Liver (tissue), 9 donors: Measurements from ENCODE around the gene DSCAML1. TPM values are rescaled to one million over a fixed set of nuclear protein-coding genes. Genes with fewer than 3 reads are reported as not detected.
A peak's percentile ranks its signal among the peaks of the same experiment; 100 is the strongest.

ENCODE experiments used
- DNase-seq: peaks from one replicate; pipeline ENCODE4 v3.0.0-alpha.2; 2017; ENCODE audit warnings: low spot score
- H3K27ac ChIP-seq, 2 donors: one replicate each; pipeline ENCODE4 v1.7.0; 2013; ENCODE audit warnings: inconsistent platforms in 2 of 2, low read length in 2 of 2, control low read depth in 1 of 2, low read depth in 1 of 2, mild to moderate bottlenecking in 1 of 2
- H3K27me3 ChIP-seq, 4 donors: one replicate each; pipeline versions ENCODE4 v1.6.1 to v1.7.0; 2013; ENCODE audit warnings: low read length in 3 of 4, inconsistent platforms in 1 of 4, mild to moderate bottlenecking in 1 of 4, moderate library complexity in 1 of 4; ENCODE audit not compliant: control insufficient read depth in 4 of 4, insufficient read depth in 4 of 4
- H3K36me3 ChIP-seq, 4 donors: one replicate each; pipeline versions ENCODE4 v1.6.1 to v1.7.0; 2013; ENCODE audit warnings: low read length in 3 of 4, mild to moderate bottlenecking in 3 of 4, low read depth in 1 of 4, moderate library complexity in 1 of 4; ENCODE audit not compliant: control insufficient read depth in 4 of 4, insufficient read depth in 3 of 4
- H3K4me1 ChIP-seq, 4 donors: one replicate each; pipeline versions ENCODE4 v1.6.1 to v1.7.0; 2013; ENCODE audit warnings: low read length in 3 of 4, mild to moderate bottlenecking in 3 of 4, moderate library complexity in 1 of 4; ENCODE audit not compliant: control insufficient read depth in 4 of 4, insufficient read depth in 4 of 4
- H3K4me3 ChIP-seq, 3 donors: one replicate each; pipeline versions ENCODE4 v1.6.1 to v1.7.0; 2013; ENCODE audit warnings: low read length in 3 of 3, control low read depth in 1 of 3, low read depth in 1 of 3, mild to moderate bottlenecking in 1 of 3
- H3K9ac ChIP-seq, 2 donors: one replicate each; pipeline ENCODE4 v1.7.0; 2013; ENCODE audit warnings: low read length in 2 of 2, mild to moderate bottlenecking in 2 of 2, moderate library complexity in 2 of 2, control low read depth in 1 of 2, low read depth in 1 of 2
- H3K9me3 ChIP-seq, 4 donors: one replicate each; pipeline versions ENCODE4 v1.6.1 to v1.7.0; 2013; ENCODE audit warnings: low read length in 3 of 4; ENCODE audit not compliant: control insufficient read depth in 4 of 4
- EGR1 ChIP-seq, 2 donors: IDR thresholded peaks; 2 replicates each; pipeline ENCODE4 v1.6.1; 2016 to 2018; ENCODE audit warnings: antibody characterized with exemption in 2 of 2, low read depth in 2 of 2
- FOXA1 ChIP-seq: IDR thresholded peaks from 2 replicates; pipeline ENCODE4 v1.6.1; 2016; ENCODE audit warnings: antibody characterized with exemption
- FOXA2 ChIP-seq: IDR thresholded peaks from 2 replicates; pipeline ENCODE4 v1.6.1; 2016; ENCODE audit warnings: antibody characterized with exemption
- HNF4A ChIP-seq, 2 donors: conservative IDR thresholded peaks; 2 replicates each; pipeline ENCODE4 v1.6.1; 2016; ENCODE audit warnings: antibody characterized with exemption in 2 of 2, mild to moderate bottlenecking in 2 of 2
- HNF4G ChIP-seq: IDR thresholded peaks from 2 replicates; pipeline ENCODE4 v1.6.1; 2016; ENCODE audit warnings: antibody characterized with exemption
- JUND ChIP-seq, 2 donors: IDR thresholded peaks; 2 replicates each; pipeline ENCODE4 v1.6.1; 2016; ENCODE audit warnings: antibody characterized with exemption in 2 of 2
- NR2F2 ChIP-seq: IDR thresholded peaks from 2 replicates; pipeline ENCODE4 v1.6.1; 2016; ENCODE audit warnings: antibody characterized with exemption
- RAD21 ChIP-seq, 2 donors: IDR thresholded peaks; 2 replicates each; pipeline ENCODE4 v1.6.1; 2016; ENCODE audit warnings: antibody characterized with exemption in 2 of 2, mild to moderate bottlenecking in 2 of 2
- RXRA ChIP-seq, 2 donors: IDR thresholded peaks; 2 replicates each; pipeline ENCODE4 v1.6.1; 2017 to 2018; ENCODE audit warnings: antibody characterized with exemption in 2 of 2, mild to moderate bottlenecking in 1 of 2
- TAF1 ChIP-seq: conservative IDR thresholded peaks from 2 replicates; pipeline ENCODE4 v1.6.1; 2016; ENCODE audit warnings: antibody characterized with exemption, mild to moderate bottlenecking
- YY1 ChIP-seq: IDR thresholded peaks from 2 replicates; pipeline ENCODE4 v1.6.1; 2016; ENCODE audit warnings: antibody characterized with exemption, mild to moderate bottlenecking
- WGBS: extraction: QIAGEN DNeasy Blood & Tissue Kit; methylation state at CpG from one replicate; pipeline ENCODE4 v1.1.7; 2013; 5-methylcytosine and 5-hydroxymethylcytosine counted together
- polyA plus RNA-seq, 2 donors: library from polyadenylated mRNA; stranded (reverse) in 1 of 2; unstranded in 1 of 2; fragments of 200-250 nt in 1 of 2; fragments of >200 nt in 1 of 2; fragmentation: Nextera tagmentation in 1 of 2; extraction: Ambion mirVana in 1 of 2; gene quantifications; one replicate each; pipeline versions ENCODE4 v1.2.1 to v1.2.3, GENCODE V29; 2013 to 2015
- total RNA-seq, 2 donors: library from RNA; depleted of rRNA; stranded (reverse); fragments of >200 nt; gene quantifications; one replicate each; pipeline ENCODE4 v1.2.3, GENCODE V29; 2014
- TF ChIP-seq, protein P1 (sequence below): IDR thresholded peaks from 2 replicates; pipeline ENCODE4 v1.6.1; 2016; ENCODE audit warnings: antibody characterized with exemption
- TF ChIP-seq, protein P2 (sequence below): IDR thresholded peaks from 2 replicates; pipeline ENCODE4 v1.6.1; 2016; ENCODE audit warnings: antibody characterized with exemption
- TF ChIP-seq, protein P3 (sequence below): IDR thresholded peaks from 2 replicates; pipeline ENCODE4 v1.6.1; 2016; ENCODE audit warnings: antibody characterized with exemption, mild to moderate bottlenecking
- donor health status: healthy.
- donor health status: healthy.
- donor health status: healthy.
- donor health status: healthy.
- donor health status: healthy.

Gene DSCAML1
- total and polyA plus RNA-seq, 4 donors, result 0.07 to 0.42 (median 0.20) TPM

DNA sequence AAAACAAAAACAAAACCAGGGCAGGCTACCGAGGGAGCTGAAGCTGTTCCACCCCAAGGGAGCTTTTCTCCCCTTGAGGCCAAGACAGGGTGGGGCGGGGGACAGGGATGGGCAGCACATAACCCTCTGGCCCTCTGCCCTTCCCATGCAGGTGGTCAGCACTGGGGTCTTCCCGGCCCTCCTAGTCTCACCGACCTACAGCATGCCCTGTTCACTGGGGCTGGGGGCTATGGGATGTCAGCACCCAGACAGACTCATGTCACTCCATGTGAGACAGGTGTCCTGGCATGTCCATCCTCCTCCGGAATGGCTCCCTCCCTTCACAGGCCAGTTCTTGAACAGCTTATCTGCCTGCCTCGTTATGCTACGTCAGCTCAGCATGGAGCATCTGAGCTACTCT lies 51.7 kb downstream of the DSCAML1 start:
- peaks cover 0 to 3% (median 2%) of the 10 kb centered on the region in 4 donors for H3K9me3 ChIP-seq
- no peak for DNase-seq
- no peak overlapping the region for H3K27ac ChIP-seq
- no peaks in the 10 kb centered on the region for H3K27me3 ChIP-seq
- peaks cover 0 to 7% (median 2%) of the 10 kb centered on the region in 4 donors for H3K4me1 ChIP-seq
- no peaks in the 10 kb centered on the region for H3K36me3 ChIP-seq
- TF ChIP-seq HNF4A (conservative IDR thresholded peaks at IDR 0.05) (no peak), FOXA2 (no peak), EGR1 (IDR thresholded peaks at IDR 0.05; ENCODE audit: low read depth in 2 of 2) (no peak), JUND (IDR thresholded peaks at IDR 0.05) (no peak), RXRA (IDR thresholded peaks at IDR 0.05) (no peak), YY1 (no peak), TAF1 (no peak)
- H3K9ac ChIP-seq, result no peak overlapping the region
- H3K4me3 ChIP-seq, result no peak overlapping the region
- WGBS, result 78% methylated on average over 7 of the region's 7 CpGs

DNA sequence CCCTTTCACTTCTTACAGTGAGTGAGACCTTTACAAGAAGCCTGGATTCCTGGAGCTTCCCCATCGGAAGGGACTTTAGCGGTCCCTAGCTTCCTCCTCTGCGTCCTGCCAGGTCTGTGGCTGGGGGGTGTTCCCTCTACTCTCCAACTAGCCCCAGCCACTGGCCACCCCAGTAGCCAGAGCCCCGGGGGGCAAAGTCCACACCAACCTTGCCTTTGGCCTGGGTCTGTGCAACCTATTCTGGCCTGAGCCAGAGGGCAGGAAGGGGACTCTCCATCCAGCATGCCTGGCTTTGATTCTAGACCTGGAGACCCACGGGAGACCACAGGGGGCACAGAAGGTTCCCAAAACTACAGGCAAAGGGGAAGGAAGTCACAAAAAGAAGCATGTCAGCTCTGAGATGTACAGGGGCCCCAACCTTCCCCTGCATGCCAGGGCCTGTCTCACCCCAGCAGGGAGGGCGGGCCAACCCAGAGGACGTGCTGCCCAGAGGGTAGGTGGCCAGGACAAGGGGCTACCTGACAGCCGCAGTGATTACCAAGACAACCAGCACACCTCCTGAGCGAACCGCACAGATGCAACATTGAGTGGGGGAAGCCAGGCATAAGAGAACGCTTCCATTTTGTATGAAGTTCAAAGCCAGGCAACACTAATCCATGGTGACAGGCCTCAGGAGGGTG lies 52.4 kb downstream of the DSCAML1 start:
- TF ChIP-seq HNF4A (conservative IDR thresholded peaks at IDR 0.05) (peak in 1 of 2 donors; percentile 24), RAD21 (IDR thresholded peaks at IDR 0.05) (no peak), JUND (IDR thresholded peaks at IDR 0.05) (no peak), FOXA1 (no peak), HNF4G (no peak), RXRA (IDR thresholded peaks at IDR 0.05) (no peak)
- TF ChIP-seq, protein P1, sequence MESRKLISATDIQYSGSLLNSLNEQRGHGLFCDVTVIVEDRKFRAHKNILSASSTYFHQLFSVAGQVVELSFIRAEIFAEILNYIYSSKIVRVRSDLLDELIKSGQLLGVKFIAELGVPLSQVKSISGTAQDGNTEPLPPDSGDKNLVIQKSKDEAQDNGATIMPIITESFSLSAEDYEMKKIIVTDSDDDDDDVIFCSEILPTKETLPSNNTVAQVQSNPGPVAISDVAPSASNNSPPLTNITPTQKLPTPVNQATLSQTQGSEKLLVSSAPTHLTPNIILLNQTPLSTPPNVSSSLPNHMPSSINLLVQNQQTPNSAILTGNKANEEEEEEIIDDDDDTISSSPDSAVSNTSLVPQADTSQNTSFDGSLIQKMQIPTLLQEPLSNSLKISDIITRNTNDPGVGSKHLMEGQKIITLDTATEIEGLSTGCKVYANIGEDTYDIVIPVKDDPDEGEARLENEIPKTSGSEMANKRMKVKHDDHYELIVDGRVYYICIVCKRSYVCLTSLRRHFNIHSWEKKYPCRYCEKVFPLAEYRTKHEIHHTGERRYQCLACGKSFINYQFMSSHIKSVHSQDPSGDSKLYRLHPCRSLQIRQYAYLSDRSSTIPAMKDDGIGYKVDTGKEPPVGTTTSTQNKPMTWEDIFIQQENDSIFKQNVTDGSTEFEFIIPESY, result no peak
- TF ChIP-seq, protein P2, sequence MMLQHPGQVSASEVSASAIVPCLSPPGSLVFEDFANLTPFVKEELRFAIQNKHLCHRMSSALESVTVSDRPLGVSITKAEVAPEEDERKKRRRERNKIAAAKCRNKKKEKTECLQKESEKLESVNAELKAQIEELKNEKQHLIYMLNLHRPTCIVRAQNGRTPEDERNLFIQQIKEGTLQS, result no peak
- no peak for DNase-seq

DNA sequence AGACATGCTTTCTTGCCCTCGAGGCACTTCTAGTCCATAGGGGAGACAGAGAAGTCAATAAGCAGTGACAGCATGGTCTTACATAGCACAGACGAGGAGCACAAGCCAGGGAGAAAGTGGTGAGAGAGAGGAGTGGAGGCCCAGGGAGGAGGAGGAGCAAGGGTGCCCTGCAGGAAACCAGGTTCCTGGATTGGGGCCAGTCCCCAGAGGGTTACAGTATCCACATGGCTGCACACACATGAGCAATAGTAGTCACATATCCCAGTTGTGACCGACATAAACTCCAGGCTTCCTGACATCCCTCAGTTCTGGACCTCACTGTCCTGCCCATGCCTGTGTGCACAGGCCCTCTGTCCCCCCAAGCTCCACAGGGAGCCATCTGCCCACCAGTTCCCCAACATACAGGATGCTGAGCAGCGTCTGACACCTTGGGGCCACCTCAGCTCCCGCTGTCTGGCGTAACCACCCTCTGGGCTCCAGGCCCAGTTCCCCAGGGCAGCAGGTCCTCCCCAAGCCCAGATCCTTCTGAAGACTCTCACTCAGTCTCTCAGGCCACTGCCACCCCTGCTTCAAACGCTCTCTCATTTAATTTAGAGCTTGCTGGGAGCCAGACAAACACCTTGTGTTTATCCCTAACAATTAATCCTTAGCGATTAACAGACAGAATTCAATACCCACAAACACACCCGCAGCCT lies 53.7 kb downstream of the DSCAML1 start:
- Histone ChIP-seq H3K4me1 (no peaks in the 10 kb centered on the region), H3K9me3 (peaks cover 0 to 3% (median 2%) of the 10 kb centered on the region in 4 donors), H3K27ac (no peak overlapping the region), H3K4me3 (no peak overlapping the region), H3K36me3 (no peaks in the 10 kb centered on the region), H3K27me3 (no peaks in the 10 kb centered on the region), H3K9ac (no peak overlapping the region)
- no peak for DNase-seq
- TF ChIP-seq, protein P3, sequence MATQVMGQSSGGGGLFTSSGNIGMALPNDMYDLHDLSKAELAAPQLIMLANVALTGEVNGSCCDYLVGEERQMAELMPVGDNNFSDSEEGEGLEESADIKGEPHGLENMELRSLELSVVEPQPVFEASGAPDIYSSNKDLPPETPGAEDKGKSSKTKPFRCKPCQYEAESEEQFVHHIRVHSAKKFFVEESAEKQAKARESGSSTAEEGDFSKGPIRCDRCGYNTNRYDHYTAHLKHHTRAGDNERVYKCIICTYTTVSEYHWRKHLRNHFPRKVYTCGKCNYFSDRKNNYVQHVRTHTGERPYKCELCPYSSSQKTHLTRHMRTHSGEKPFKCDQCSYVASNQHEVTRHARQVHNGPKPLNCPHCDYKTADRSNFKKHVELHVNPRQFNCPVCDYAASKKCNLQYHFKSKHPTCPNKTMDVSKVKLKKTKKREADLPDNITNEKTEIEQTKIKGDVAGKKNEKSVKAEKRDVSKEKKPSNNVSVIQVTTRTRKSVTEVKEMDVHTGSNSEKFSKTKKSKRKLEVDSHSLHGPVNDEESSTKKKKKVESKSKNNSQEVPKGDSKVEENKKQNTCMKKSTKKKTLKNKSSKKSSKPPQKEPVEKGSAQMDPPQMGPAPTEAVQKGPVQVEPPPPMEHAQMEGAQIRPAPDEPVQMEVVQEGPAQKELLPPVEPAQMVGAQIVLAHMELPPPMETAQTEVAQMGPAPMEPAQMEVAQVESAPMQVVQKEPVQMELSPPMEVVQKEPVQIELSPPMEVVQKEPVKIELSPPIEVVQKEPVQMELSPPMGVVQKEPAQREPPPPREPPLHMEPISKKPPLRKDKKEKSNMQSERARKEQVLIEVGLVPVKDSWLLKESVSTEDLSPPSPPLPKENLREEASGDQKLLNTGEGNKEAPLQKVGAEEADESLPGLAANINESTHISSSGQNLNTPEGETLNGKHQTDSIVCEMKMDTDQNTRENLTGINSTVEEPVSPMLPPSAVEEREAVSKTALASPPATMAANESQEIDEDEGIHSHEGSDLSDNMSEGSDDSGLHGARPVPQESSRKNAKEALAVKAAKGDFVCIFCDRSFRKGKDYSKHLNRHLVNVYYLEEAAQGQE, result no peak
- TF ChIP-seq TAF1, result no peak
- TF ChIP-seq JUND (IDR thresholded peaks at IDR 0.05), result no peak
- no peak for TF ChIP-seq NR2F2
- TF ChIP-seq YY1, result no peak
- TF ChIP-seq FOXA1, result no peak
- no peak for TF ChIP-seq EGR1 (IDR thresholded peaks at IDR 0.05; ENCODE audit: low read depth in 2 of 2)
- TF ChIP-seq RXRA (IDR thresholded peaks at IDR 0.05), result no peak
- WGBS, result 83% methylated on average over 9 of the region's 9 CpGs

More for the DNA sequence above, 52.4 kb downstream of the DSCAML1 start:
- H3K9me3 ChIP-seq, result peaks cover 0 to 3% (median 2%) of the 10 kb centered on the region in 4 donors
- no peaks in the 10 kb centered on the region for H3K27me3 ChIP-seq
- no peak overlapping the region for H3K4me3 ChIP-seq
- H3K27ac ChIP-seq, result no peak overlapping the region
- 75% methylated on average over 11 of the region's 11 CpGs for WGBS
- H3K9ac ChIP-seq, result no peak overlapping the region
- peaks cover 0 to 4% (median 2%) of the 10 kb centered on the region in 4 donors for H3K4me1 ChIP-seq
- H3K36me3 ChIP-seq, result no peaks in the 10 kb centered on the region
